Stimulated activated naive CD4-positive, alpha-beta T cell treated with Interleukin-2 at 50 U/mL for 16 hours (primary cell): Measurements from ENCODE around the gene LOC128125822.
A peak's percentile ranks its signal among the peaks of the same experiment; 100 is the strongest.
"Not testable (repeated sequence)": the region's sequence is repeated elsewhere in the genome, so short reads cannot be mapped to it uniquely, and the experiment has no call there.

ENCODE experiments used
- DNase-seq: peaks from one replicate; lab custom pipeline; 2025; lab: John Stamatoyannopoulos, UW

The LOC128125822 gene

GRCh38 chr6:63582579-63583231 lies 10.4 kb downstream of the LOC128125822 start:
- no peak for DNase-seq

DNA sequence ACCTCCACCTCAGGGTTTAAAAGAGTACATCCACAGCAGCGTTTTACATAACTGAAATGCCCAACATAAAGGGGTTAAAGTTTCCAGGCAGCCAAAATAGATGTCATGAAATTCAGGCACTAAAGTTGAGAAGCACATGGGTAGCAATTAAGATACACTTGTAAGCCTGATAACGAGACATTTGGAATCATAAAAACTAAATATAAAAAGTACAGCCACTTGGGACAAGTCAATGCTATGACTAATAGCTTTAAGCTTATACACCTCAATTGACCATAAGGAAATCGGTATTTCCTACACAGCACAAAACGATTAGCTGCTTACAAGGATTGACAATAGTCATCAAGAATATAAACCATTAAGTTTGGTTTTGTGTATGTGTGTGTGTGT lies 11.8 kb downstream of the LOC128125822 start:
- no peak for DNase-seq

DNA sequence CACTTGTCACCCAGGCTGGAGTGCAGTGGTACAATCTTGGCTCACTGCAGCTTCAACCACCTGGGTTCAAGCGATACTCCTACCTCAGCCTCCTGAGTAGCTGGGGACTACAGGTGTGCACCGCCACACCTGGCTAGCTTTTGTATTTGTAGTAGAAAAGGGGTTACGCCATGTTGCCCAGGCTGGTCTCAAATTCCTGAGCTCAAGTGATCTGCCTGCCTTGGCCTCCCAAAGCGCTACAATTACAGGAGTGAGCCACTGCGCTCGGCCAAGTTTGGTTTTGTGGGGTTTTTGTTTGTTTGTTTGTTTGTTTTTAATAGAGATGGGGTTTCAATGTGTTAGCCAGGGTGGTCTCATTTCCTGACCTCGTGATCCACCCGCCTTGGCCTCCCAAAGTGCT lies 12.3 kb downstream of the LOC128125822 start:
- DNase-seq = no peak

GRCh38 chr6:63585652-63586051 lies 13.4 kb downstream of the LOC128125822 start:
- not testable (repeated sequence) for DNase-seq

GRCh38 chr6:63589952-63590411 lies 17.7 kb downstream of the LOC128125822 start:
- no peak for DNase-seq

GRCh38 chr6:63592886-63593285 lies 20.6 kb downstream of the LOC128125822 start:
- DNase-seq = no peak

DNA sequence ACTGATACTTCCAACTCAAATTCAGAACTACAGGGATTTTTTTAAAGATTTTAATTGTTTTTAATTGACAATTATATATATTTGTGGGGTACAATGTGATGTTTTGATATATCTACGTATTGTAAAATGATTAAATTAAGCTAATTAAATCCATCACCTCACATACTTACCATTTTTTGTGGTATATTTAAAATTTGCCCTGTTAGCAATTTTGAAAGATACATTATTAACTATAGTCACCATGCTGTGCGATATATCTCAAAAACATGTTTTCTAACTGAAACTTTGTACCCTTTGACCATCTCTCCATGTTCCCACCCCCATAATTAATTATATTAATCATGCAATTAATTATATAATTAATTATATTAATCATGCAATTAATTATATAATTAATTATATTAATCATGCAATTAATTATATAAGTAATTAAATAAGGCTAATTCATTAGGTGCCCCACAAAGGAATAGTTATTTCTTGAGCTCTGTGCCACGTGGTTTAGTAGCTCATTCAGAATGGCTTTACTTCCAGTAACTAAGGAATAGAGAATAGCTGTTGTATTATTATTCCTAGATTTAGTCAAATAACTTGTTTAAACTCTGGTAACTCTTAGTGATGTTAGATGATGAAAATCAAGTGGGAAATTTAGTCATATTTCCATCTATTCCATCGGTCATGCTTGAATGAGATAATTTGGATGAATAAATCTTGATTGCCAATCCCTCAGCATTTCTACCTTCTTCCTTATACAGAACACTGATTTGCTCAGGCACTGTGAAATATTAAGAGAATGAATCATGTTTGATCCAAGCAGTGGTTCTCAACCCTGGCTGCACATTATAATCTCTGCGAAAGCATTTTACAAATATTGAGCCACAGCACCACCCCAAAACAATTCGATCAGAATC lies 25.1 kb downstream of the LOC128125822 start:
- DNase-seq = no peak

- peak; percentile 64 for DNase-seq
Measured at GRCh38 chr6:63598049-63599036, 26.1 kb downstream of the LOC128125822 start.

GRCh38 chr6:63599243-63599642 lies 27.0 kb downstream of the LOC128125822 start:
- no peak for DNase-seq

- DNase-seq = no peak
Measured at GRCh38 chr6:63600136-63600535, 27.9 kb downstream of the LOC128125822 start.

- no peak for DNase-seq
Measured at GRCh38 chr6:63609231-63609630, 37.0 kb downstream of the LOC128125822 start.

- no peak for DNase-seq
Measured at GRCh38 chr6:63610944-63611343, 38.7 kb downstream of the LOC128125822 start.

DNA sequence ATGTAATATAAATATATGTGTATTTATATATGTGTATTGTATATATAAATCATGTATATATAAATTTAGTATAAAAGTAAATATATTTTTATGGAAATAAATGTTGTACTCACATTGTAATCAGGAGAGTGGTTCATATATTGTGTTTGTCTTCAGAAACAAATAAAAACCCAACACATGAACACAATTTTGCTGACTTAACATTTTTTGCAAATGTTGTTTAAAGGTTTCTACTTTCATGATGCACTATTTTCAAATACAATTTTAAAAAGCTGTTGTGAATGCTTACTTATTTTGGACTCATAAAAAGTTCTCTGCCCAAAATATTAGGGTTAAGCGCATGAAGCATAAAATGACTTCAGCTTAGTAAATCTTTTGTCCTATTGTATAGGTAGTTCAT lies 39.3 kb downstream of the LOC128125822 start:
- DNase-seq = no peak

- DNase-seq = no peak
Measured at GRCh38 chr6:63615590-63615989, 43.3 kb downstream of the LOC128125822 start.
